ENCODE data around the gene RPL37.

GRCh38 chr5:40797273-40798011 is 37.6 kb downstream of the RPL37 start:
- TF ChIP-seq CTCF (IDR thresholded peaks at IDR 0.05; ENCODE audit: insufficient read depth, low read length, poor library complexity, severe bottlenecking): no peak
- TF ChIP-seq EZH2phosphoT487 (conservative IDR thresholded peaks at IDR 0.05; ENCODE audit: low read length): no peak

Data from SU-DHL-6 (cell line).